B cell (primary cell): ENCODE measurements around the gene DCTD. TPM values are rescaled to one million over a fixed set of nuclear protein-coding genes. Genes with fewer than 3 reads are reported as not detected.

ENCODE experiments used
- ATAC-seq: fragments of 200-7000 bp; cut with Tn5 transposase; one replicate; pipeline ENCODE4 v1.10.0; 2021; ENCODE audit warnings: low read depth, mild to moderate bottlenecking, moderate number of reproducible peaks, moderate library complexity
- CTCF ChIA-PET: fragments of 350-600 bp; sonication (Branson Sonifier 250); formaldehyde crosslinking; loops from one replicate; lab custom pipeline; 2021; ENCODE audit warnings: antibody characterized with exemption, inconsistent platforms; lab: Charles Lee
- POLR2A ChIA-PET: fragments of 350-600 bp; sonication (Branson Sonifier 250); formaldehyde crosslinking; loops from one replicate; lab custom pipeline; 2021; ENCODE audit warnings: antibody characterized with exemption; lab: Charles Lee
- DNase-seq: peaks from one replicate; pipeline ENCODE4 v3.0.0; 2013
- H2AFZ ChIP-seq: 2 replicates; pipeline ENCODE4 v1.6.1; 2012; ENCODE audit warnings: mild to moderate bottlenecking, low read depth, low read length; ENCODE audit not compliant: insufficient read depth, poor library complexity, severe bottlenecking
- H3K27ac ChIP-seq, 2 donors: 1 replicate in 1 of 2; 2 replicates in 1 of 2; pipeline ENCODE4 v1.5.1; 2012 to 2013; ENCODE audit warnings: low read length in 2 of 2, mild to moderate bottlenecking in 2 of 2, moderate library complexity in 1 of 2
- H3K27me3 ChIP-seq, 4 experiments: fragments of 200-600 bp in 1 of 4; sonication (generic) in 1 of 4; replicated peaks in 1 of 4; 1 replicate in 2 of 4; 2 replicates in 2 of 4; pipeline versions ENCODE4 v1.6.1 to v1.7.0; 2013 to 2016; ENCODE audit warnings: low read length in 3 of 4, mild to moderate bottlenecking in 2 of 4, mixed read lengths in 1 of 4, moderate library complexity in 1 of 4; ENCODE audit not compliant: insufficient read depth in 4 of 4, control insufficient read depth in 3 of 4; ENCODE audit errors: control extremely low read depth in 1 of 4
- H3K36me3 ChIP-seq, 2 experiments: replicated peaks in 1 of 2; 1 replicate in 1 of 2; 2 replicates in 1 of 2; pipeline versions ENCODE4 v1.6.1 to v1.7.1; 2013; ENCODE audit warnings: low read length in 1 of 2; ENCODE audit not compliant: insufficient read depth in 2 of 2, control insufficient read depth in 1 of 2; ENCODE audit errors: control extremely low read depth in 1 of 2, extremely low read depth in 1 of 2
- H3K4me1 ChIP-seq, 2 donors: fragments of 200-600 bp in 1 of 2; sonication (generic) in 1 of 2; 1 replicate in 1 of 2; 2 replicates in 1 of 2; pipeline versions ENCODE4 v1.5.1 to v1.6.1; 2013 to 2017; ENCODE audit warnings: low read length in 2 of 2; ENCODE audit not compliant: control insufficient read depth in 2 of 2, insufficient read depth in 2 of 2
- H3K4me2 ChIP-seq: replicated peaks from 2 replicates; pipeline ENCODE3; 2012; ENCODE audit warnings: mild to moderate bottlenecking, low read depth, low read length; ENCODE audit not compliant: poor library complexity, severe bottlenecking
- H3K4me3 ChIP-seq, 5 experiments: fragments of 200-600 bp in 1 of 5; sonication (generic) in 1 of 5; 1 replicate in 3 of 5; 2 replicates in 2 of 5; pipeline versions ENCODE4 v1.5.1 to v1.7.0; 2011 to 2016; ENCODE audit warnings: low read length in 4 of 5, mild to moderate bottlenecking in 4 of 5, low read depth in 2 of 5, control low read depth in 1 of 5, moderate library complexity in 1 of 5; ENCODE audit not compliant: insufficient read depth in 1 of 5; ENCODE audit errors: control extremely low read depth in 1 of 5, extremely low read depth in 1 of 5
- H3K79me2 ChIP-seq: fragments of 200-600 bp; sonication (generic); one replicate; pipeline ENCODE4 v1.6.0; 2016; ENCODE audit warnings: low read length; ENCODE audit not compliant: control insufficient read depth, insufficient read depth
- H3K9ac ChIP-seq: fragments of 200-600 bp; sonication (generic); 2 replicates; pipeline ENCODE4 v1.6.1; 2017; ENCODE audit warnings: mild to moderate bottlenecking, low read length, moderate library complexity
- H3K9me3 ChIP-seq, 3 donors: one replicate each; pipeline versions ENCODE4 v1.6.1 to v1.7.1; 2013; ENCODE audit warnings: low read length in 2 of 3; ENCODE audit not compliant: control insufficient read depth in 2 of 3, insufficient read depth in 1 of 3; ENCODE audit errors: control extremely low read depth in 1 of 3
- H4K20me1 ChIP-seq: 2 replicates; pipeline ENCODE4 v1.6.0; 2012; ENCODE audit warnings: mild to moderate bottlenecking, low read length; ENCODE audit not compliant: insufficient read depth, control insufficient read depth, poor library complexity, severe bottlenecking
- H3K27ac Mint-ChIP-seq: one replicate; pipeline ENCODE4 v1.8.0; 2021; ENCODE audit warnings: mixed read lengths
- H3K27me3 Mint-ChIP-seq: one replicate; pipeline ENCODE4 v1.8.0; 2021; ENCODE audit warnings: mixed read lengths
- H3K4me1 Mint-ChIP-seq: one replicate; pipeline ENCODE4 v1.8.0; 2021; ENCODE audit warnings: mixed read lengths
- H3K4me3 Mint-ChIP-seq: one replicate; pipeline ENCODE4 v1.8.0; 2021; ENCODE audit warnings: mixed read lengths
- H3K9me3 Mint-ChIP-seq: one replicate; pipeline ENCODE4 v1.8.0; 2022; ENCODE audit warnings: mixed read lengths; ENCODE audit not compliant: insufficient read depth
- CTCF ChIP-seq: fragments of 200-600 bp; IDR thresholded peaks from one replicate; pipeline ENCODE4 v1.8.0; 2022; ENCODE audit warnings: antibody characterized with exemption, mild to moderate bottlenecking
- EZH2 ChIP-seq: IDR thresholded peaks from 2 replicates; pipeline ENCODE4 v1.6.1; 2012; ENCODE audit warnings: borderline replicate concordance, low read depth, mild to moderate bottlenecking, moderate library complexity, low read length; ENCODE audit not compliant: insufficient read depth, poor library complexity, severe bottlenecking
- WGBS: methylation state at CpG from one replicate; pipeline ENCODE4 v1.1.5; 2013; ENCODE audit warnings: missing lambda C conversion rate; ENCODE audit not compliant: insufficient coverage; 5-methylcytosine and 5-hydroxymethylcytosine counted together
- intact Hi-C: fragments of 100-400 bp; cut with micrococcal nuclease; formaldehyde crosslinking; loops from one replicate; pipeline ENCODE4 v1.10.0; 2022
- polyA plus RNA-seq: library from polyadenylated mRNA; depleted of rRNA; stranded (reverse); fragments of >200 nt; gene quantifications from 2 replicates; pipeline ENCODE4 v1.2.3, GENCODE V29; 2012
- total RNA-seq, 2 donors: library from RNA; stranded (reverse); fragments of 120-200 nt in 1 of 2; gene quantifications; 1 replicate in 1 of 2; 2 replicates in 1 of 2; pipeline versions ENCODE4 v1.2.3 to v1.2.4, GENCODE V29; 2013 to 2022

DCTD gene
- total and polyA plus RNA-seq, 2 donors (not counting 1 experiment from before 2014, with no cell fraction given): 61.0 to 75.8 TPM

- DNase-seq (no peak), ATAC-seq (no peak)
- TF ChIP-seq CTCF (no peak), EZH2 (no peak)
- POLR2A ChIA-PET: no interaction called here
- H3K27me3 ChIP-seq: no peaks in the 10 kb centered on the region
- H3K36me3 ChIP-seq: no peaks in the 10 kb centered on the region
- Mint-ChIP-seq H3K4me1 (no peaks in the 10 kb centered on the region), H3K27me3 (peaks cover 30% of the 10 kb centered on the region), H3K9me3 (no peaks in the 10 kb centered on the region), H3K4me3 (no peak overlapping the region), H3K27ac (no peak overlapping the region)
- H3K9ac ChIP-seq: no peak overlapping the region
- no peak overlapping the region for H2AFZ ChIP-seq
- no peaks in the 10 kb centered on the region for H4K20me1 ChIP-seq
- CTCF ChIA-PET: interaction anchor here (1.0 kb wide), 1 partner anchor 14 kb away, joined by 3 read pairs; no protein-coding TSS in a partner anchor
- no peaks in the 10 kb centered on the region for H3K9me3 ChIP-seq
- no peak overlapping the region for H3K4me2 ChIP-seq
- no peaks in the 10 kb centered on the region for H3K79me2 ChIP-seq
- H3K4me3 ChIP-seq: no peak overlapping the region
- H3K4me1 ChIP-seq: no peaks in the 10 kb centered on the region
- 100% methylated on average over 1 of the region's 5 CpGs for WGBS
- intact Hi-C loops: no loop called here
- no peak overlapping the region for H3K27ac ChIP-seq
Observed at GRCh38 chr4:182931691-182932345, 14.6 kb upstream of the DCTD start.

GRCh38 chr4:182930889-182931288, 13.7 kb upstream of the DCTD start:
- no peaks in the 10 kb centered on the region for H3K79me2 ChIP-seq
- POLR2A ChIA-PET: no interaction called here
- Mint-ChIP-seq H3K27ac (no peak overlapping the region), H3K9me3 (no peaks in the 10 kb centered on the region), H3K4me3 (no peak overlapping the region), H3K4me1 (no peaks in the 10 kb centered on the region), H3K27me3 (peaks cover 27% of the 10 kb centered on the region)
- H2AFZ ChIP-seq: no peak overlapping the region
- no peaks in the 10 kb centered on the region for H4K20me1 ChIP-seq
- H3K27ac ChIP-seq: no peak overlapping the region
- intact Hi-C loops: no loop called here
- peaks cover 0 to 2% (median 0%) of the 10 kb centered on the region in 4 experiments for H3K27me3 ChIP-seq
- no peak overlapping the region for H3K9ac ChIP-seq
- no peak overlapping the region for H3K4me2 ChIP-seq
- no peaks in the 10 kb centered on the region for H3K9me3 ChIP-seq
- CTCF ChIA-PET: interaction anchor here (1.0 kb wide), 1 partner anchor 13 kb away, joined by 3 read pairs; no protein-coding TSS in a partner anchor
- no CpG with 5 or more reads among the region's 6 CpGs for WGBS
- ATAC-seq (no peak), DNase-seq (no peak)
- no peak overlapping the region for H3K4me3 ChIP-seq
- no peaks in the 10 kb centered on the region for H3K4me1 ChIP-seq
- TF ChIP-seq EZH2: no peak
- TF ChIP-seq CTCF: no peak
- no peaks in the 10 kb centered on the region for H3K36me3 ChIP-seq
